ENCODE data around the gene ZFYVE21. TPM values are rescaled to one million over a fixed set of nuclear protein-coding genes. Genes with fewer than 3 reads are reported as not detected.
A peak's percentile ranks its signal among the peaks of the same experiment; 100 is the strongest.

Gene ZFYVE21
- total RNA-seq, 1 experiment from 2014 or later, result 59.7 TPM

DNA sequence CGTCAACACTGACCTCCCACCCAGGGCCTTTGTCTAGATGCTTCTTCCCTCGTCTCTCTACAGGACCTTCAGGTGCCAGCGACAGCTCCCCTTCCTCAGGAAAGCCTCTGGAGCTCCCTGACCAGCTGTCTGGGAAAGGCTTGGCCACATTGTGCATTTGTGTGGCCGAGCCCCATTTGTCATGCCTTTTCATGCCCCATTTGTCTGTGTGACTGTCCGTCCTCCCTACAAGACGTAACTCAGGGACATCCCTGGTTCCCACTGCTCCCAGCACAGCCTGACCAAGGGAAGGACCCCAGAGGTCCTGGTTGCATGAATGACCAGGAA lies 23.8 kb downstream of the ZFYVE21 start:
- peaks cover 11% of the 10 kb centered on the region for H3K4me1 Mint-ChIP-seq
- CTCF ChIA-PET, result interaction anchor here (1.0 to 1.2 kb wide), 6 partner anchors 12 to 825 kb away, joined by 3 to 5 read pairs (median 3); no protein-coding TSS in a partner anchor
- no peak for ATAC-seq
- POLR2A ChIA-PET, result no interaction called here
- no peaks in the 10 kb centered on the region for H3K27me3 Mint-ChIP-seq (ENCODE audit: low read depth)
- H3K9me3 Mint-ChIP-seq, result no peaks in the 10 kb centered on the region
- no peak overlapping the region for H3K4me3 Mint-ChIP-seq
- TF ChIP-seq ESRRA (CRISPR knock-in tag; IDR thresholded peaks at IDR 0.05; ENCODE audit: borderline replicate concordance), result no peak
- no peak for TF ChIP-seq FOXK1 (CRISPR knock-in tag; IDR thresholded peaks at IDR 0.05)
- TF ChIP-seq NFYB (CRISPR knock-in tag; conservative IDR thresholded peaks at IDR 0.05; ENCODE audit: low read depth), result no peak
- TF ChIP-seq RELA (CRISPR knock-in tag; IDR thresholded peaks at IDR 0.05; ENCODE audit: borderline replicate concordance), result no peak
- TF ChIP-seq, protein P1, sequence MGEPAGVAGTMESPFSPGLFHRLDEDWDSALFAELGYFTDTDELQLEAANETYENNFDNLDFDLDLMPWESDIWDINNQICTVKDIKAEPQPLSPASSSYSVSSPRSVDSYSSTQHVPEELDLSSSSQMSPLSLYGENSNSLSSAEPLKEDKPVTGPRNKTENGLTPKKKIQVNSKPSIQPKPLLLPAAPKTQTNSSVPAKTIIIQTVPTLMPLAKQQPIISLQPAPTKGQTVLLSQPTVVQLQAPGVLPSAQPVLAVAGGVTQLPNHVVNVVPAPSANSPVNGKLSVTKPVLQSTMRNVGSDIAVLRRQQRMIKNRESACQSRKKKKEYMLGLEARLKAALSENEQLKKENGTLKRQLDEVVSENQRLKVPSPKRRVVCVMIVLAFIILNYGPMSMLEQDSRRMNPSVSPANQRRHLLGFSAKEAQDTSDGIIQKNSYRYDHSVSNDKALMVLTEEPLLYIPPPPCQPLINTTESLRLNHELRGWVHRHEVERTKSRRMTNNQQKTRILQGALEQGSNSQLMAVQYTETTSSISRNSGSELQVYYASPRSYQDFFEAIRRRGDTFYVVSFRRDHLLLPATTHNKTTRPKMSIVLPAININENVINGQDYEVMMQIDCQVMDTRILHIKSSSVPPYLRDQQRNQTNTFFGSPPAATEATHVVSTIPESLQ (CRISPR knock-in tag; IDR thresholded peaks at IDR 0.05), result no peak
- TF ChIP-seq RORB (CRISPR knock-in tag; IDR thresholded peaks at IDR 0.05), result no peak
- no peak for TF ChIP-seq GRHL2 (CRISPR knock-in tag; IDR thresholded peaks at IDR 0.05; ENCODE audit: insufficient replicate concordance, severe bottlenecking)
- TF ChIP-seq, protein P2, sequence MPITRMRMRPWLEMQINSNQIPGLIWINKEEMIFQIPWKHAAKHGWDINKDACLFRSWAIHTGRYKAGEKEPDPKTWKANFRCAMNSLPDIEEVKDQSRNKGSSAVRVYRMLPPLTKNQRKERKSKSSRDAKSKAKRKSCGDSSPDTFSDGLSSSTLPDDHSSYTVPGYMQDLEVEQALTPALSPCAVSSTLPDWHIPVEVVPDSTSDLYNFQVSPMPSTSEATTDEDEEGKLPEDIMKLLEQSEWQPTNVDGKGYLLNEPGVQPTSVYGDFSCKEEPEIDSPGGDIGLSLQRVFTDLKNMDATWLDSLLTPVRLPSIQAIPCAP (CRISPR knock-in tag; IDR thresholded peaks at IDR 0.05), result no peak
- TF ChIP-seq, protein P3, sequence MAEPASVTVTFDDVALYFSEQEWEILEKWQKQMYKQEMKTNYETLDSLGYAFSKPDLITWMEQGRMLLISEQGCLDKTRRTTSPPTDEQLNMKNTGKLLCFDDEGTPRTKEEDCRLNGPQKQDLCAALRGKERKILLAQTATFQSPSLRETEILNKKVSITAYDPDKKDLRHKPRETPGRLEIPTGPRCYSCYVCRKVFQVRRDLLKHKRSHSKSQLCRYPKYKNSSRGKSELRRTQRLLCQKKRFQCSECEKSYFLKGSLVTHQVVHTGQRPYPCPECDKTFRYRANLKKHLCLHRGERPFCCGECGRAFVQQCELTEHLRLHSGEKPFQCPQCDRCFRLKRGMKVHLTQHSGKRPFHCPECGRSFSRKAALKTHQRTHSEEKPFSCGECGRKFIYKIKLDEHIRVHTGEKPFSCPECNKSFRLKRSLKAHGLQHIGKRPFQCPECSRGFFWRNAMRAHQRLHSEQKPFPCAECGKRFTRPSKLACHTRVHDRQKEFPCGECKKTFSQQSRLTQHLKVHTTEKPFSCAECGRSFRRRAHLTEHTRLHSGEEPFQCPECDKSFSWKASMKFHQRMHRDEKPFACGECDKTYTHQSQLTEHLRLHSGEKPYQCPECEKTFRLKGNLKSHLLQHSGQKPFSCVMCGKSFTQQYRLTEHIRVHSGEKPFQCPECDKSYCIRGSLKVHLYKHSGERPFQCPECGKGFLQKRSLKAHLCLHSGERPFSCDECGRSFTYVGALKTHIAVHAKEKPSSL (CRISPR knock-in tag; conservative IDR thresholded peaks at IDR 0.05), result no peak
- TF ChIP-seq, protein P4, sequence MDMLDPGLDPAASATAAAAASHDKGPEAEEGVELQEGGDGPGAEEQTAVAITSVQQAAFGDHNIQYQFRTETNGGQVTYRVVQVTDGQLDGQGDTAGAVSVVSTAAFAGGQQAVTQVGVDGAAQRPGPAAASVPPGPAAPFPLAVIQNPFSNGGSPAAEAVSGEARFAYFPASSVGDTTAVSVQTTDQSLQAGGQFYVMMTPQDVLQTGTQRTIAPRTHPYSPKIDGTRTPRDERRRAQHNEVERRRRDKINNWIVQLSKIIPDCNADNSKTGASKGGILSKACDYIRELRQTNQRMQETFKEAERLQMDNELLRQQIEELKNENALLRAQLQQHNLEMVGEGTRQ (CRISPR knock-in tag; IDR thresholded peaks at IDR 0.05), result no peak
- peak overlapping the region; percentile 83 for H3K27ac Mint-ChIP-seq
- peaks cover 8% of the 10 kb centered on the region for H3K36me3 Mint-ChIP-seq
- DNase-seq (ENCODE audit: low spot score), result no peak

DNA sequence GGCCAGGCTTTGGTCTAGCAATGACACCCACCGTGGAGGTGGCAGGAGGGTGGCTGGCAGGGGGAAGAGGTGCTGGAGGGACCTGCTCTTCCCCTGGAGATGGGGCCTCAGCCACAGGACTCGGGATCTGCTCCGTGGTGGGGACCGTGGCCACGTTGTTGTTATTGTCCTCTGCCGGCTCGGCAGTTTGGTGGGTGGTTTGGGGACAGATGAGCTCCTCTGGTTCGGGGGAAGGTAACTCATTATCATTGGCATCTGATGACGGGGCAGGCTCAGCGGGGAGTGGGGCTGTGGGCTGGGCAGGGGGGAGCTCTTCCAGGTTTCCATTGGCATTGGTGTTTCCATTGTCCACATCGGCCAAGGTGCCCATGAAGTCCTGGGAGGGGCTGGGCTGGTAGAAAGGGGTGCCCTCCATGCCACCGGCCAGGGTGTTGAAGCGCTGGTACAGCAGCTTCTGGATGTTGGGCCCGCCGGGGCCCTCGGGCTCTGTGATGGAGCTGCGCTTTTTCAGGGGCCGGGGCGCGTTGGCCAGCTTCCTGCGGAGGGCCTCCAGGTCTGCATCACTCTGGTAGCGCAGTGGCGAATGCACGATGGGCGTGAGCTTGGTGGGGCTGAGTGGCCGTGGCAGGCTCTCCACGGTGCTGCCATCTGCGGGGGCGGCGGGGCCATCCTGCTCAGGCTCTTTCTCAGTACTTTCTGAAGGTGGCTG lies 24.3 kb downstream of the ZFYVE21 start:
- POLR2A ChIA-PET, result no interaction called here
- CTCF ChIA-PET, result interaction anchor here (1.0 to 1.5 kb wide), 5 partner anchors 13 to 824 kb away, joined by 3 to 5 read pairs (median 5); no protein-coding TSS in a partner anchor
- H3K9me3 Mint-ChIP-seq, result no peaks in the 10 kb centered on the region
- no peak for TF ChIP-seq PRRX2 (CRISPR knock-in tag; IDR thresholded peaks at IDR 0.05)
- TF ChIP-seq, protein P5, sequence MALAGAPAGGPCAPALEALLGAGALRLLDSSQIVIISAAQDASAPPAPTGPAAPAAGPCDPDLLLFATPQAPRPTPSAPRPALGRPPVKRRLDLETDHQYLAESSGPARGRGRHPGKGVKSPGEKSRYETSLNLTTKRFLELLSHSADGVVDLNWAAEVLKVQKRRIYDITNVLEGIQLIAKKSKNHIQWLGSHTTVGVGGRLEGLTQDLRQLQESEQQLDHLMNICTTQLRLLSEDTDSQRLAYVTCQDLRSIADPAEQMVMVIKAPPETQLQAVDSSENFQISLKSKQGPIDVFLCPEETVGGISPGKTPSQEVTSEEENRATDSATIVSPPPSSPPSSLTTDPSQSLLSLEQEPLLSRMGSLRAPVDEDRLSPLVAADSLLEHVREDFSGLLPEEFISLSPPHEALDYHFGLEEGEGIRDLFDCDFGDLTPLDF (CRISPR knock-in tag; IDR thresholded peaks at IDR 0.05), result no peak
- TF ChIP-seq SMAD4 (CRISPR knock-in tag; IDR thresholded peaks at IDR 0.05), result no peak
- no peak for TF ChIP-seq JAZF1 (CRISPR knock-in tag; IDR thresholded peaks at IDR 0.05)
- no peak for TF ChIP-seq MXD4 (CRISPR knock-in tag; IDR thresholded peaks at IDR 0.05; ENCODE audit: borderline replicate concordance)
- TF ChIP-seq, protein P6, sequence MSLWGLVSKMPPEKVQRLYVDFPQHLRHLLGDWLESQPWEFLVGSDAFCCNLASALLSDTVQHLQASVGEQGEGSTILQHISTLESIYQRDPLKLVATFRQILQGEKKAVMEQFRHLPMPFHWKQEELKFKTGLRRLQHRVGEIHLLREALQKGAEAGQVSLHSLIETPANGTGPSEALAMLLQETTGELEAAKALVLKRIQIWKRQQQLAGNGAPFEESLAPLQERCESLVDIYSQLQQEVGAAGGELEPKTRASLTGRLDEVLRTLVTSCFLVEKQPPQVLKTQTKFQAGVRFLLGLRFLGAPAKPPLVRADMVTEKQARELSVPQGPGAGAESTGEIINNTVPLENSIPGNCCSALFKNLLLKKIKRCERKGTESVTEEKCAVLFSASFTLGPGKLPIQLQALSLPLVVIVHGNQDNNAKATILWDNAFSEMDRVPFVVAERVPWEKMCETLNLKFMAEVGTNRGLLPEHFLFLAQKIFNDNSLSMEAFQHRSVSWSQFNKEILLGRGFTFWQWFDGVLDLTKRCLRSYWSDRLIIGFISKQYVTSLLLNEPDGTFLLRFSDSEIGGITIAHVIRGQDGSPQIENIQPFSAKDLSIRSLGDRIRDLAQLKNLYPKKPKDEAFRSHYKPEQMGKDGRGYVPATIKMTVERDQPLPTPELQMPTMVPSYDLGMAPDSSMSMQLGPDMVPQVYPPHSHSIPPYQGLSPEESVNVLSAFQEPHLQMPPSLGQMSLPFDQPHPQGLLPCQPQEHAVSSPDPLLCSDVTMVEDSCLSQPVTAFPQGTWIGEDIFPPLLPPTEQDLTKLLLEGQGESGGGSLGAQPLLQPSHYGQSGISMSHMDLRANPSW (CRISPR knock-in tag; conservative IDR thresholded peaks at IDR 0.05; ENCODE audit: low read depth), result no peak
- no peak for TF ChIP-seq ZNF396 (CRISPR knock-in tag; IDR thresholded peaks at IDR 0.05; ENCODE audit: borderline replicate concordance)
- TF ChIP-seq HMGA2 (CRISPR knock-in tag; IDR thresholded peaks at IDR 0.05), result no peak
- TF ChIP-seq EMX1 (CRISPR knock-in tag; IDR thresholded peaks at IDR 0.05), result no peak
- TF ChIP-seq GTF2I (CRISPR knock-in tag; conservative IDR thresholded peaks at IDR 0.05), result no peak
- TF ChIP-seq, protein P1 (CRISPR knock-in tag; IDR thresholded peaks at IDR 0.05), result no peak
- TF ChIP-seq, protein P7, sequence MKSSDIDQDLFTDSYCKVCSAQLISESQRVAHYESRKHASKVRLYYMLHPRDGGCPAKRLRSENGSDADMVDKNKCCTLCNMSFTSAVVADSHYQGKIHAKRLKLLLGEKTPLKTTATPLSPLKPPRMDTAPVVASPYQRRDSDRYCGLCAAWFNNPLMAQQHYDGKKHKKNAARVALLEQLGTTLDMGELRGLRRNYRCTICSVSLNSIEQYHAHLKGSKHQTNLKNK (CRISPR knock-in tag; IDR thresholded peaks at IDR 0.05), result no peak
- no peak for TF ChIP-seq NFYB (CRISPR knock-in tag; conservative IDR thresholded peaks at IDR 0.05; ENCODE audit: low read depth)
- no peak for TF ChIP-seq ESRRA (CRISPR knock-in tag; IDR thresholded peaks at IDR 0.05; ENCODE audit: borderline replicate concordance)
- no peak for TF ChIP-seq NR1H2 (CRISPR knock-in tag; IDR thresholded peaks at IDR 0.05)

More for the DNA sequence above, 24.3 kb downstream of the ZFYVE21 start:
- ATAC-seq (no peak), DNase-seq (ENCODE audit: low spot score) (no peak)
- peaks cover 11% of the 10 kb centered on the region for H3K4me1 Mint-ChIP-seq
- H3K36me3 Mint-ChIP-seq, result peaks cover 8% of the 10 kb centered on the region
- H3K27me3 Mint-ChIP-seq (ENCODE audit: low read depth), result no peaks in the 10 kb centered on the region
- peak overlapping the region; percentile 83 for H3K27ac Mint-ChIP-seq
- no peak overlapping the region for H3K4me3 Mint-ChIP-seq
